SK-N-MC (cell line): Measurements from ENCODE around the gene INTS14.
"Not testable (repeated sequence)": the region's sequence is repeated elsewhere in the genome, so short reads cannot be mapped to it uniquely, and the experiment has no call there.

ENCODE experiments used
- DNase-seq: peaks from one replicate; pipeline ENCODE4 v3.0.0-alpha.2; 2011; ENCODE audit warnings: low read depth, low spot score
- H3K27ac ChIP-seq: fragments of 200-600 bp; sonication (generic); 2 replicates; pipeline ENCODE4 v1.5.1; 2016; ENCODE audit warnings: mixed run types
- H3K36me3 ChIP-seq: fragments of 200-600 bp; sonication (generic); 2 replicates; pipeline ENCODE4 v1.6.1; 2017; ENCODE audit warnings: antibody characterized with exemption, low read length, mixed read lengths; ENCODE audit not compliant: insufficient read depth
- H3K4me3 ChIP-seq: fragments of 200-600 bp; sonication (generic); 2 replicates; pipeline ENCODE4 v1.5.1; 2016
- H3K9ac ChIP-seq: fragments of 200-600 bp; sonication (generic); 2 replicates; pipeline ENCODE4 v1.8.0; 2017; ENCODE audit warnings: mixed run types, mixed read lengths; ENCODE audit not compliant: insufficient read length
- H3K9me3 ChIP-seq: fragments of 200-600 bp; sonication (generic); 2 replicates; pipeline ENCODE4 v1.6.1; 2017; ENCODE audit warnings: low read depth, mild to moderate bottlenecking, antibody characterized with exemption, low read length, moderate library complexity, mixed read lengths
- EZH2 ChIP-seq: fragments of 200-600 bp; sonication (generic); IDR thresholded peaks from one replicate; pipeline ENCODE4 v1.6.1; 2017; ENCODE audit warnings: antibody characterized with exemption
- FOXP2 ChIP-seq: optimal IDR thresholded peaks from 2 replicates; pipeline ENCODE3; 2011; ENCODE audit warnings: mild to moderate bottlenecking, moderate library complexity; ENCODE audit not compliant: insufficient read depth; ENCODE audit errors: extremely low read length, control extremely low read depth
- POLR2AphosphoS5 ChIP-seq: IDR thresholded peaks from 2 replicates; pipeline ENCODE4 v1.6.1; 2012; ENCODE audit warnings: mild to moderate bottlenecking, low read depth, low read length, borderline replicate concordance

The INTS14 gene

GRCh38 chr15:65620833-65621232 lies 9.9 kb upstream of the INTS14 start:
- no peak for DNase-seq
- H3K4me3 ChIP-seq: no peak overlapping the region
- TF ChIP-seq EZH2: no peak
- no peak for TF ChIP-seq POLR2AphosphoS5
- no peak for TF ChIP-seq FOXP2

GRCh38 chr15:65619626-65620290 lies 8.8 kb upstream of the INTS14 start:
- Histone ChIP-seq H3K4me3 (no peak overlapping the region), H3K27ac (no peak overlapping the region), H3K9ac (no peak overlapping the region), H3K9me3 (no peaks in the 10 kb centered on the region), H3K36me3 (no peaks in the 10 kb centered on the region)
- TF ChIP-seq EZH2: no peak
- TF ChIP-seq FOXP2: no peak
- no peak for TF ChIP-seq POLR2AphosphoS5
- DNase-seq: no peak

More at GRCh38 chr15:65620833-65621232, 9.9 kb upstream of the INTS14 start:
- no peaks in the 10 kb centered on the region for H3K9me3 ChIP-seq
- H3K9ac ChIP-seq: no peak overlapping the region
- H3K27ac ChIP-seq: no peak overlapping the region
- no peaks in the 10 kb centered on the region for H3K36me3 ChIP-seq

- no peak overlapping the region for H3K4me3 ChIP-seq
- no peak for DNase-seq
- no peak overlapping the region for H3K27ac ChIP-seq
- no peaks in the 10 kb centered on the region for H3K9me3 ChIP-seq
- no peak overlapping the region for H3K9ac ChIP-seq
- TF ChIP-seq FOXP2 (no peak), EZH2 (no peak), POLR2AphosphoS5 (no peak)
- H3K36me3 ChIP-seq: no peaks in the 10 kb centered on the region
These were observed 7.7 kb upstream of the INTS14 start for GRCh38 chr15:65618560-65619109.

GRCh38 chr15:65615887-65616286 lies 5.0 kb upstream of the INTS14 start:
- H3K4me3 ChIP-seq, DNase-seq, H3K9ac ChIP-seq, H3K9me3 ChIP-seq, H3K27ac ChIP-seq, H3K36me3 ChIP-seq: not testable (repeated sequence)

GRCh38 chr15:65612949-65613744 lies 2.2 kb upstream of the INTS14 start:
- no peak overlapping the region for H3K27ac ChIP-seq

GRCh38 chr15:65612616-65612946 lies 1.6 kb upstream of the INTS14 start:
- Histone ChIP-seq H3K27ac (no peak overlapping the region), H3K9me3 (no peaks in the 10 kb centered on the region), H3K36me3 (no peaks in the 10 kb centered on the region), H3K4me3 (no peak overlapping the region), H3K9ac (no peak overlapping the region)
- DNase-seq: no peak
- no peak for TF ChIP-seq EZH2
- no peak for TF ChIP-seq FOXP2
- no peak for TF ChIP-seq POLR2AphosphoS5

More at GRCh38 chr15:65612949-65613744, 2.2 kb upstream of the INTS14 start:
- TF ChIP-seq FOXP2 (no peak), POLR2AphosphoS5 (no peak), EZH2 (no peak)
- H3K4me3 ChIP-seq: no peak overlapping the region
- H3K9me3 ChIP-seq: no peaks in the 10 kb centered on the region
- no peak overlapping the region for H3K9ac ChIP-seq
- H3K36me3 ChIP-seq: no peaks in the 10 kb centered on the region
- DNase-seq: no peak

- peak overlapping the region; percentile 94 for H3K4me3 ChIP-seq
- no peaks in the 10 kb centered on the region for H3K36me3 ChIP-seq
- TF ChIP-seq POLR2AphosphoS5 (no peak), FOXP2 (no peak), EZH2 (no peak)
- no peaks in the 10 kb centered on the region for H3K9me3 ChIP-seq
- H3K9ac ChIP-seq: peak overlapping the region; percentile 96
- no peak for DNase-seq
- no peak overlapping the region for H3K27ac ChIP-seq
These were observed 1.1 kb upstream of the INTS14 start for GRCh38 chr15:65611888-65612615.

GRCh38 chr15:65603559-65603958 lies 7.4 kb downstream of the INTS14 start:
- Histone ChIP-seq H3K27ac (no peak overlapping the region), H3K4me3 (no peak overlapping the region), H3K36me3 (peaks cover 21% of the 10 kb centered on the region), H3K9ac (no peak overlapping the region), H3K9me3 (no peaks in the 10 kb centered on the region)
- DNase-seq: no peak
- no peak for TF ChIP-seq POLR2AphosphoS5

GRCh38 chr15:65603134-65603533 lies 7.8 kb downstream of the INTS14 start:
- no peak overlapping the region for H3K9ac ChIP-seq
- H3K36me3 ChIP-seq: peaks cover 25% of the 10 kb centered on the region
- DNase-seq: no peak
- H3K27ac ChIP-seq: no peak overlapping the region
- H3K4me3 ChIP-seq: no peak overlapping the region
- H3K9me3 ChIP-seq: no peaks in the 10 kb centered on the region
- TF ChIP-seq EZH2: no peak
